ENCODE measurements around the gene SHISA7.
A peak's percentile ranks its signal among the peaks of the same experiment; 100 is the strongest.

SHISA7 gene

GRCh38 chr19:55479451-55480230, 36.5 kb upstream of the SHISA7 start:
- TF ChIP-seq, protein P1, sequence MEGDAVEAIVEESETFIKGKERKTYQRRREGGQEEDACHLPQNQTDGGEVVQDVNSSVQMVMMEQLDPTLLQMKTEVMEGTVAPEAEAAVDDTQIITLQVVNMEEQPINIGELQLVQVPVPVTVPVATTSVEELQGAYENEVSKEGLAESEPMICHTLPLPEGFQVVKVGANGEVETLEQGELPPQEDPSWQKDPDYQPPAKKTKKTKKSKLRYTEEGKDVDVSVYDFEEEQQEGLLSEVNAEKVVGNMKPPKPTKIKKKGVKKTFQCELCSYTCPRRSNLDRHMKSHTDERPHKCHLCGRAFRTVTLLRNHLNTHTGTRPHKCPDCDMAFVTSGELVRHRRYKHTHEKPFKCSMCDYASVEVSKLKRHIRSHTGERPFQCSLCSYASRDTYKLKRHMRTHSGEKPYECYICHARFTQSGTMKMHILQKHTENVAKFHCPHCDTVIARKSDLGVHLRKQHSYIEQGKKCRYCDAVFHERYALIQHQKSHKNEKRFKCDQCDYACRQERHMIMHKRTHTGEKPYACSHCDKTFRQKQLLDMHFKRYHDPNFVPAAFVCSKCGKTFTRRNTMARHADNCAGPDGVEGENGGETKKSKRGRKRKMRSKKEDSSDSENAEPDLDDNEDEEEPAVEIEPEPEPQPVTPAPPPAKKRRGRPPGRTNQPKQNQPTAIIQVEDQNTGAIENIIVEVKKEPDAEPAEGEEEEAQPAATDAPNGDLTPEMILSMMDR (IDR thresholded peaks at IDR 0.05; ENCODE audit: borderline replicate concordance, insufficient read depth, low read depth, low read length): no peak
- no peak overlapping the region for H3K4me3 ChIP-seq (ENCODE audit: low read depth, low read length)

DNA sequence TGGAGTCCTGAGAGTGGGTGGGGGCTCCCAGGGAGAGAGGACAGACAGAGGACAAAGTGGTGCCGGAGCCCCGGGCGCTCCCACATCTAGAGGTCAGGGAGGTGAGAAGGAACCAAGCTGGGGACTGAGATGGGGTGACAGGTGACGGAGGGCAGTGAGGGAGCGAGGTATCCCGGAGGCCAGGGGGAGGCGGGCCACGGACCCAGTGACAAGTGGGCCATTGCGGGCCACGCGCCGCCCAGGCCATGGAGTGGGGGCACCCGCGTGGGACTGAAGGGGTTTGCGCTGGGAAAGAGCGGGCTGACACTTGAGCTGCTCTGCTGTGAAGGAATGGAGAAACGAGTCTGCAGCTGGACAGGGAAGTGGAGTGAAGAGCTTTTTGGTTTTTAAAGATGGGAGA, 35.9 kb upstream of the SHISA7 start:
- H3K4me3 ChIP-seq (ENCODE audit: low read depth, low read length): no peak overlapping the region
- TF ChIP-seq, protein P1 (IDR thresholded peaks at IDR 0.05; ENCODE audit: borderline replicate concordance, insufficient read depth, low read depth, low read length): no peak

GRCh38 chr19:55478364-55478763, 35.3 kb upstream of the SHISA7 start:
- no peak overlapping the region for H3K4me3 ChIP-seq (ENCODE audit: low read depth, low read length)
- TF ChIP-seq, protein P1 (IDR thresholded peaks at IDR 0.05; ENCODE audit: borderline replicate concordance, insufficient read depth, low read depth, low read length): no peak

GRCh38 chr19:55477905-55478304, 34.8 kb upstream of the SHISA7 start:
- no peak overlapping the region for H3K4me3 ChIP-seq (ENCODE audit: low read depth, low read length)

GRCh38 chr19:55476100-55476775, 33.1 kb upstream of the SHISA7 start, which contains the start of gene ZNF628:
Gene ZNF628 (plus strand): TSS chr19:55476617. CDS start chr19:55479911, 3,294 bp downstream.
- TF ChIP-seq, protein P1 (IDR thresholded peaks at IDR 0.05; ENCODE audit: borderline replicate concordance, insufficient read depth, low read depth, low read length): no peak
- H3K4me3 ChIP-seq (ENCODE audit: low read depth, low read length): peak within 1 kb of the TSS; percentile 52

More at GRCh38 chr19:55477905-55478304, 34.8 kb upstream of the SHISA7 start:
- TF ChIP-seq, protein P1 (IDR thresholded peaks at IDR 0.05; ENCODE audit: borderline replicate concordance, insufficient read depth, low read depth, low read length): no peak

DNA sequence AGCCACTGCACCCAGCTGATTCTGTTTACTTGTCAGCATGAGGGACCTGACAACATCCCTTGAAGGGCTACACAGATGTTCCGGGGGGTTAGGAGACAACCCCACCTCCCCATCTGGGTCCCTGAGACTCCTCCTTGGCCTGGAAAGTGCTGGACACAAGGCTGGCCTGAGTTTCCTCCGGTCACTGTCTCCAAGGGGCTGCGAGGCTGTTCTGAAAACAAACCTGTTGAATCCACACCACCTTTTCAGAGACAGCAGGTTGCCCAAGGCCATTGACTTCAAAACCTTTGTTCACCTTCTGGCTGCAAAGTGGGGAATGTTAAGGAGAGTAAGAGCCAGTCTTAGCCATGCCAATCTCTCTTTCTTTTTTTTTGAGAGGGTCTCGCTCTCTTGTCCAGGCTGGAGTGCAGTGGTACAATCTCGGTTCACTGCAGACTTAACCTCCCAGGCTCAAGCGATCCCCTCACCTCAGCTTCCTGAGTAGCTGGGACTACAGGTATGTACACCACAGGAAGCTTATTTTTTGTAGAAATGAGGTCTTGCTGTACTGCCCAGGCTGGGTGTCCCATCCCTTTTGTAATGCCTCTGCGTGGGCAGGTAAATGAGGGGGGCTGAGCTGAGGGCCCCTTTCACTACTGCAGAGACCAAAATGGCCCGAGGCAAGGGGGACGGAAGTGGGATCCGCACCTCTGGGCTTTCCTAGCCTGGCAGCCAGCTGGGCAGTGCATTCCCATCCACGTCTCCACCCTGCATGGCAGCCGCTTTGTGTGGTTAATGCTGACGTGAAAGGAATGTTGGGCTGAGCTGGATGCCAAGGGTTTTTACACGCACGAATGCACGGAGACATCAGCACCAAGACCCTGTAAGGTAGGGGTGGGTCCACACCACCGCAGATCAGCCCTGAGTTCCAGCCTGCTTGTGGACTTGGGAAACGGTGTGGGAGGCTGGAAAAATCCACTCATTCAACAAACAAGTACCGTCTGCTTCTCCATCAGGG, 31.5 kb upstream of the SHISA7 start:
- TF ChIP-seq, protein P1 (IDR thresholded peaks at IDR 0.05; ENCODE audit: borderline replicate concordance, insufficient read depth, low read depth, low read length): no peak
- no peak overlapping the region for H3K4me3 ChIP-seq (ENCODE audit: low read depth, low read length)

Data from GM12875 (cell line).